Panc1 (cell line): ENCODE data around the gene PHF14.

Source experiments
- CTCF ChIP-seq: fragments of 450-650 bp; IDR thresholded peaks from 2 replicates; pipeline ENCODE4 v1.5.1; 2017; ENCODE audit warnings: mild to moderate bottlenecking
- POLR2AphosphoS5 ChIP-seq: IDR thresholded peaks from 2 replicates; pipeline ENCODE4 v1.6.1; 2012; ENCODE audit warnings: mild to moderate bottlenecking, low read depth, low read length, moderate library complexity
- REST ChIP-seq, 2 experiments: IDR thresholded peaks; 2 replicates each; pipeline ENCODE4 v1.6.1; 2011 to 2012; ENCODE audit warnings: low read depth in 2 of 2, control low read depth in 1 of 2, low read length in 1 of 2, mild to moderate bottlenecking in 1 of 2, moderate library complexity in 1 of 2; ENCODE audit not compliant: insufficient read depth in 1 of 2
- SIN3A ChIP-seq: IDR thresholded peaks from 2 replicates; pipeline ENCODE4 v1.6.1; 2012; ENCODE audit warnings: low read depth, mild to moderate bottlenecking, low read length, moderate library complexity, borderline replicate concordance; ENCODE audit not compliant: insufficient read depth
- TCF7L2 ChIP-seq: IDR thresholded peaks from 2 replicates; pipeline ENCODE4 v1.6.1; 2011; ENCODE audit warnings: mild to moderate bottlenecking, low read depth, low read length, inconsistent platforms

DNA sequence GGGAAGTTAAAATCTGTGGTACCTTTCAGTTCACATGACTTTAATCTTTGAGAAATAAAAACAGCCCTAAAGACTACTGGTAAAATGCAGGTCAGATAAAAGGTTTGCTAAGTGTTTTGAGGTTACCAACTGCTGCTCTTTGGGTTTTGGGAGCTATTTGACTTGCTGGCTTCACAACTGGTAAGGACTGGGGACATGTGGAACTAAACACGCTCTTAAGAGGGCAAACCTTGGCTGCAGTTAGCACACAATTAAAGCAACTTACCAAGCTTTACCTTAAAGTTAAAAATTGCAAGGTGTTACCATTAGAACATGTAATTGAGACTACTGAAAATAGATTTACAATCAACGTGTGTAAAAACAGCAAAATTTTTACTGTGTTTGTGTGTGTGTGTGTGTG lies 220.2 kb downstream of the PHF14 start:
- TF ChIP-seq CTCF (no peak), SIN3A (no peak), POLR2AphosphoS5 (no peak), REST (IDR thresholded peaks at IDR 0.05; ENCODE audit: insufficient read depth in 1 of 2, low read depth in 2 of 2, low read length in 1 of 2) (no peak), TCF7L2 (no peak)
